GM12878 (cell line): ENCODE results near the gene RAB7B.

Source experiments
- JUNB ChIP-seq: IDR thresholded peaks from 2 replicates; pipeline ENCODE4 v1.6.1; 2016; ENCODE audit warnings: antibody characterized with exemption, mild to moderate bottlenecking
- KAT2A ChIP-seq: conservative IDR thresholded peaks from 2 replicates; pipeline ENCODE4 v1.6.1; 2011; ENCODE audit warnings: low read depth, low read length; ENCODE audit not compliant: control insufficient read depth
- POLR2A ChIP-seq: IDR thresholded peaks from 2 replicates; pipeline ENCODE4 v1.6.1; 2011; ENCODE audit warnings: low read depth, mild to moderate bottlenecking, low read length
- RELA ChIP-seq: fragments of 450-650 bp; IDR thresholded peaks from 2 replicates; pipeline ENCODE4 v1.8.0; 2014; ENCODE audit warnings: borderline replicate concordance; ENCODE audit not compliant: partially characterized antibody
- TF ChIP-seq, protein P1 (sequence below): fragments of 450-650 bp; IDR thresholded peaks from 2 replicates; pipeline ENCODE4 v1.6.1; 2017; ENCODE audit warnings: mild to moderate bottlenecking, low read depth, inconsistent platforms; ENCODE audit not compliant: poor library complexity, severe bottlenecking
- TF ChIP-seq, protein P2 (sequence below), 3 experiments: IDR thresholded peaks in 2 of 3; conservative IDR thresholded peaks in 1 of 3; 2 replicates each; pipeline ENCODE4 v1.5.1; 2011; ENCODE audit warnings: low read depth in 3 of 3, low read length in 3 of 3, mild to moderate bottlenecking in 3 of 3, control low read depth in 2 of 3, moderate library complexity in 2 of 3, inconsistent platforms in 1 of 3, mixed read lengths in 1 of 3; ENCODE audit not compliant: control insufficient read depth in 2 of 3, insufficient read depth in 1 of 3; ENCODE audit errors: extremely low read depth in 1 of 3

DNA sequence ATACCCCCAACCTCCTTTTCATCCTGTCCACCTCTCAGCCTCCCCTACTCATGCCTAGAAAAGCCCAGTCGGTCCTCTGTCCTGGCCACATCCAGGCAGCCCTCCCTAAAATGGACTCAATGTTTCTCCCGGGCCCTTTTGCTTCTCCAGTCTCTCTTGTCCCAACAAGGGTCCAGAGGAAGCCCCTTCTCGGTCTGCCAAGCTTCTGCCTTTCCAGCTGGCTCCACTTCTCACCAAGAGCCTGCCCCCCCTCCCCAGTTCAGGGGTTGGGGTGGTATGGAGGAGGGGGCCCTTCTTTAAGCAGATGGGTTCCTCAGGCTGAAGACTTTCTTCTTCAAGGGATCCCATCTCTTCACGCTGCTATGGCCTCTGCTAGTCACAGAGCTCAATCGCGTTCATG lies 23.9 kb downstream of the RAB7B start:
- TF ChIP-seq POLR2A = no peak
- TF ChIP-seq, protein P1, sequence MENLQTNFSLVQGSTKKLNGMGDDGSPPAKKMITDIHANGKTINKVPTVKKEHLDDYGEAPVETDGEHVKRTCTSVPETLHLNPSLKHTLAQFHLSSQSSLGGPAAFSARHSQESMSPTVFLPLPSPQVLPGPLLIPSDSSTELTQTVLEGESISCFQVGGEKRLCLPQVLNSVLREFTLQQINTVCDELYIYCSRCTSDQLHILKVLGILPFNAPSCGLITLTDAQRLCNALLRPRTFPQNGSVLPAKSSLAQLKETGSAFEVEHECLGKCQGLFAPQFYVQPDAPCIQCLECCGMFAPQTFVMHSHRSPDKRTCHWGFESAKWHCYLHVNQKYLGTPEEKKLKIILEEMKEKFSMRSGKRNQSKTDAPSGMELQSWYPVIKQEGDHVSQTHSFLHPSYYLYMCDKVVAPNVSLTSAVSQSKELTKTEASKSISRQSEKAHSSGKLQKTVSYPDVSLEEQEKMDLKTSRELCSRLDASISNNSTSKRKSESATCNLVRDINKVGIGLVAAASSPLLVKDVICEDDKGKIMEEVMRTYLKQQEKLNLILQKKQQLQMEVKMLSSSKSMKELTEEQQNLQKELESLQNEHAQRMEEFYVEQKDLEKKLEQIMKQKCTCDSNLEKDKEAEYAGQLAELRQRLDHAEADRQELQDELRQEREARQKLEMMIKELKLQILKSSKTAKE = no peak
- TF ChIP-seq, protein P2, sequence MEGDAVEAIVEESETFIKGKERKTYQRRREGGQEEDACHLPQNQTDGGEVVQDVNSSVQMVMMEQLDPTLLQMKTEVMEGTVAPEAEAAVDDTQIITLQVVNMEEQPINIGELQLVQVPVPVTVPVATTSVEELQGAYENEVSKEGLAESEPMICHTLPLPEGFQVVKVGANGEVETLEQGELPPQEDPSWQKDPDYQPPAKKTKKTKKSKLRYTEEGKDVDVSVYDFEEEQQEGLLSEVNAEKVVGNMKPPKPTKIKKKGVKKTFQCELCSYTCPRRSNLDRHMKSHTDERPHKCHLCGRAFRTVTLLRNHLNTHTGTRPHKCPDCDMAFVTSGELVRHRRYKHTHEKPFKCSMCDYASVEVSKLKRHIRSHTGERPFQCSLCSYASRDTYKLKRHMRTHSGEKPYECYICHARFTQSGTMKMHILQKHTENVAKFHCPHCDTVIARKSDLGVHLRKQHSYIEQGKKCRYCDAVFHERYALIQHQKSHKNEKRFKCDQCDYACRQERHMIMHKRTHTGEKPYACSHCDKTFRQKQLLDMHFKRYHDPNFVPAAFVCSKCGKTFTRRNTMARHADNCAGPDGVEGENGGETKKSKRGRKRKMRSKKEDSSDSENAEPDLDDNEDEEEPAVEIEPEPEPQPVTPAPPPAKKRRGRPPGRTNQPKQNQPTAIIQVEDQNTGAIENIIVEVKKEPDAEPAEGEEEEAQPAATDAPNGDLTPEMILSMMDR (IDR thresholded peaks at IDR 0.05 in 2 of 3, conservative IDR thresholded peaks at IDR 0.05 in 1 of 3; ENCODE audit: control insufficient read depth in 2 of 3, extremely low read depth in 1 of 3, insufficient read depth in 1 of 3, low read depth in 3 of 3, low read length in 3 of 3) = no peak
- no peak for TF ChIP-seq RELA
- no peak for TF ChIP-seq KAT2A
- TF ChIP-seq JUNB = no peak
